K562 (cell line): ENCODE data around the gene GLT8D2. TPM values are rescaled to one million over a fixed set of nuclear protein-coding genes. Genes with fewer than 3 reads are reported as not detected.
A peak's percentile ranks its signal among the peaks of the same experiment; 100 is the strongest.

Source experiments
- BCL6 ChIP-seq: fragments of 250-450 bp; sonication (Bioruptor Pico); IDR thresholded peaks from 2 replicates; pipeline ENCODE4 v1.4.0; 2020
- DNMT1 ChIP-seq: fragments of 450-650 bp; IDR thresholded peaks from 2 replicates; pipeline ENCODE4 v1.6.1; 2016; ENCODE audit warnings: antibody characterized with exemption, mild to moderate bottlenecking
- NFE2L1 ChIP-seq: fragments of 450-650 bp; IDR thresholded peaks from 2 replicates; pipeline ENCODE4 v1.6.1; 2016; ENCODE audit warnings: missing genetic modification characterization, low read depth, mild to moderate bottlenecking, missing compliant biosample characterization, moderate library complexity, borderline replicate concordance
- NR3C1 ChIP-seq: sonication (generic); formaldehyde crosslinking; IDR thresholded peaks from 2 replicates; pipeline ENCODE4 v1.8.1; 2022; ENCODE audit warnings: missing genetic modification reagents
- SIN3A ChIP-seq, 2 experiments: fragments of 150-350 bp in 1 of 2; IDR thresholded peaks; 2 replicates each; pipeline ENCODE4 v1.6.1; 2011 to 2016; ENCODE audit warnings: borderline replicate concordance in 2 of 2, low read depth in 2 of 2, low read length in 2 of 2, mild to moderate bottlenecking in 2 of 2, moderate library complexity in 2 of 2; ENCODE audit not compliant: control insufficient read depth in 1 of 2
- ZC3H4 ChIP-seq: sonication (generic); formaldehyde crosslinking; IDR thresholded peaks from 2 replicates; pipeline ENCODE4 v1.9.0; 2021; ENCODE audit warnings: missing genetic modification reagents, borderline replicate concordance
- polyA plus RNA-seq, 8 experiments: library from polyadenylated mRNA; depleted of rRNA in 4 of 8; stranded (reverse) in 5 of 8; unstranded in 3 of 8; fragments of >200 nt; fragmentation: Nextera tagmentation in 2 of 8; fragmentation: Illumina TruSeq in 1 of 8; extraction: Ambion mirVana in 2 of 8; extraction: Trizol in 1 of 8; gene quantifications; 2 replicates each; pipeline versions ENCODE4 v1.2.1 to v1.2.3, GENCODE V29; 2011 to 2014; ENCODE audit warnings: inconsistent platforms in 1 of 8, missing spikeins in 1 of 8
- total RNA-seq, 7 experiments: library from RNA; depleted of rRNA in 6 of 7; stranded (reverse); fragments of >200 nt in 6 of 7; fragmentation: Illumina TruSeq in 2 of 7; extraction: Trizol in 2 of 7; gene quantifications; 2 replicates each; pipeline versions ENCODE4 v1.2.1 to v1.2.3, GENCODE V29; 2011 to 2021; ENCODE audit warnings: low replicate concordance in 1 of 7
- TF ChIP-seq, protein P1 (sequence below): sonication (generic); formaldehyde crosslinking; IDR thresholded peaks from 2 replicates; pipeline ENCODE4 v1.8.0; 2022; ENCODE audit warnings: mild to moderate bottlenecking, missing genetic modification reagents
- TF ChIP-seq, protein P2 (sequence below), 2 experiments: fragments of 250-450 bp in 1 of 2; fragments of 450-650 bp in 1 of 2; sonication (Bioruptor Pico) in 1 of 2; IDR thresholded peaks; 2 replicates each; pipeline versions ENCODE4 v1.6.1 to v1.8.0; 2016 to 2021; ENCODE audit warnings: mild to moderate bottlenecking in 2 of 2, moderate library complexity in 2 of 2, missing compliant biosample characterization in 1 of 2, missing genetic modification characterization in 1 of 2
- TF ChIP-seq, protein P3 (sequence below), 3 experiments: fragments of 200-800 bp in 1 of 3; fragments of 250-450 bp in 1 of 3; fragments of 450-650 bp in 1 of 3; sonication (Bioruptor Pico) in 1 of 3; sonication (Bioruptor generic) in 1 of 3; formaldehyde crosslinking in 1 of 3; IDR thresholded peaks; 2 replicates each; pipeline versions ENCODE4 v1.6.1 to v1.8.0; 2016 to 2022; ENCODE audit warnings: mild to moderate bottlenecking in 2 of 3, missing genetic modification characterization in 2 of 3, missing compliant biosample characterization in 1 of 3, moderate library complexity in 1 of 3

GLT8D2 gene
- total and polyA plus RNA-seq, 9 of the 15 experiments (the other 6 are each of a cell fraction or from before 2014, with no cell fraction given): 0.18 to 0.27 (median 0.18) TPM; not detected in 6

DNA sequence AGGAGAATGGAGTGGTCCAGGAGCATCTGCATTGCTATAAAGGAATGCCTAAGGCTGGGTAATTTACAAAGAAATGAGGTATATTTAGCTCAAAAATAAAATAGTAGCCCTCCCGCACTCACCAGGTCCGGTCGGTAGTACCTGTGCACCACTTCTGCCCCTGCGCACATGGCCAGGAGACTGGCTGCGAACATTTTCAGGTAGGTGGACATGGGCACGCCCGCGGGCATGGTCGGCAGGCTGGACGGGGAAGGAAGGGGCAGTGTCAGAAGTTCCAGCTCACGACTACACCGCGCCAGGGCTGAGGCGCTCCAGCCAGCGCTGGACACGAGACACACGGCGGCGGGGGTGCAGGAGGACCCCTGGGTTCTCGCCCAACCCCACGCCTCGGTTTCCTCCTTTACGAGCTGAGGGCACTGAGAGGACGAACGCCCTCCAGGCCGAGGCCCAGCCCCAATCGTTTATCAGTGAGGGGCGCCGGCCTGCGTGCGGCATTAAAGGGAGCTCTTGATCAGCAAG lies 93.4 kb downstream of the GLT8D2 start (continued):
- TF ChIP-seq BCL6 (CRISPR knock-in tag): no peak
- TF ChIP-seq DNMT1: no peak
- TF ChIP-seq ZC3H4 (CRISPR knock-in tag): 0 out of 2 replicates have a peak, but pooled peaks have one; percentile 42
- TF ChIP-seq NR3C1 (CRISPR knock-in tag): no peak
- TF ChIP-seq, protein P1, sequence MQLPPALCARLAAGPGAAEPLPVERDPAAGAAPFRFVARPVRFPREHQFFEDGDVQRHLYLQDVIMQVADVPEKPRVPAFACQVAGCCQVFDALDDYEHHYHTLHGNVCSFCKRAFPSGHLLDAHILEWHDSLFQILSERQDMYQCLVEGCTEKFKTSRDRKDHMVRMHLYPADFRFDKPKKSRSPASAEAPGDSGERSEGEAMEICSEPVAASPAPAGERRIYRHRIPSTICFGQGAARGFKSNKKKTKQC (CRISPR knock-in tag): peak; percentile 77
- TF ChIP-seq, protein P2, sequence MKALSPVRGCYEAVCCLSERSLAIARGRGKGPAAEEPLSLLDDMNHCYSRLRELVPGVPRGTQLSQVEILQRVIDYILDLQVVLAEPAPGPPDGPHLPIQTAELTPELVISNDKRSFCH (CRISPR knock-in tag; IDR thresholded peaks at IDR 0.05): no peak
- TF ChIP-seq, protein P2 (tag; IDR thresholded peaks at IDR 0.05): no peak
- TF ChIP-seq, protein P3, sequence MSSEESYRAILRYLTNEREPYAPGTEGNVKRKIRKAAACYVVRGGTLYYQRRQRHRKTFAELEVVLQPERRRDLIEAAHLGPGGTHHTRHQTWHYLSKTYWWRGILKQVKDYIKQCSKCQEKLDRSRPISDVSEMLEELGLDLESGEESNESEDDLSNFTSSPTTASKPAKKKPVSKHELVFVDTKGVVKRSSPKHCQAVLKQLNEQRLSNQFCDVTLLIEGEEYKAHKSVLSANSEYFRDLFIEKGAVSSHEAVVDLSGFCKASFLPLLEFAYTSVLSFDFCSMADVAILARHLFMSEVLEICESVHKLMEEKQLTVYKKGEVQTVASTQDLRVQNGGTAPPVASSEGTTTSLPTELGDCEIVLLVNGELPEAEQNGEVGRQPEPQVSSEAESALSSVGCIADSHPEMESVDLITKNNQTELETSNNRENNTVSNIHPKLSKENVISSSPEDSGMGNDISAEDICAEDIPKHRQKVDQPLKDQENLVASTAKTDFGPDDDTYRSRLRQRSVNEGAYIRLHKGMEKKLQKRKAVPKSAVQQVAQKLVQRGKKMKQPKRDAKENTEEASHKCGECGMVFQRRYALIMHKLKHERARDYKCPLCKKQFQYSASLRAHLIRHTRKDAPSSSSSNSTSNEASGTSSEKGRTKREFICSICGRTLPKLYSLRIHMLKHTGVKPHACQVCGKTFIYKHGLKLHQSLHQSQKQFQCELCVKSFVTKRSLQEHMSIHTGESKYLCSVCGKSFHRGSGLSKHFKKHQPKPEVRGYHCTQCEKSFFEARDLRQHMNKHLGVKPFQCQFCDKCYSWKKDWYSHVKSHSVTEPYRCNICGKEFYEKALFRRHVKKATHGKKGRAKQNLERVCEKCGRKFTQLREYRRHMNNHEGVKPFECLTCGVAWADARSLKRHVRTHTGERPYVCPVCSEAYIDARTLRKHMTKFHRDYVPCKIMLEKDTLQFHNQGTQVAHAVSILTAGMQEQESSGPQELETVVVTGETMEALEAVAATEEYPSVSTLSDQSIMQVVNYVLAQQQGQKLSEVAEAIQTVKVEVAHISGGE (CRISPR knock-in tag; IDR thresholded peaks at IDR 0.05): 0 out of 6 replicates have a peak, but pooled peaks of 1 of the 3 experiments have one; percentile 84
- TF ChIP-seq NFE2L1 (tag): no peak
- peak in 1 of 2 experiments; percentile 31; a peak in 1 of 4 replicates for TF ChIP-seq SIN3A (IDR thresholded peaks at IDR 0.05; ENCODE audit: borderline replicate concordance in 2 of 2, control insufficient read depth in 1 of 2, low read depth in 2 of 2, low read length in 2 of 2)
